ENCODE data around the gene FOCAD.

DNA sequence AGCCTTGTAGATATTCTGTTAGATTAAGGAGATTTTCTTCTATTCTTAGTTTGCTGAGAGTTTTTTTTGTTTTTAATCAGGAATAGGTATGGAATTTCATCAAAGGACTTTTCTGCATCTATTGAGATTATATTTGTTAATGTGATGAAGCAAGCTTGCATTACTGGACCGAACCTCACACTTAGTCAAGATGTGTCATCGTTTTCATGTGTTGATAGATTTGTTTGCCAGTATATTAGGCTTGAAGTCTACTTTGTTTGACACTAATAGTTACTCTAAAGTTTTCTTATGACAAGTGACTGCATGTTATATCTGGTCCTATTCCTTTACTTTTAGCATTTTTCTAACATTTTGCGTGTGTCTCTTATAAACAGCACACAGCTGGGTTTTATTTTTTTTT lies 359.8 kb downstream of the FOCAD start:
- no peak for TF ChIP-seq ZFP3 (CRISPR knock-in tag; IDR thresholded peaks at IDR 0.05)
- TF ChIP-seq ARNTL (CRISPR knock-in tag; IDR thresholded peaks at IDR 0.05; ENCODE audit: borderline replicate concordance, low read depth) = no peak
- TF ChIP-seq ESRRG (CRISPR knock-in tag; IDR thresholded peaks at IDR 0.05) = no peak
- TF ChIP-seq TOX (CRISPR knock-in tag; IDR thresholded peaks at IDR 0.05; ENCODE audit: borderline replicate concordance) = no peak
- TF ChIP-seq SNAI2 (CRISPR knock-in tag; IDR thresholded peaks at IDR 0.05) = no peak
- TF ChIP-seq BACH2 (CRISPR knock-in tag; IDR thresholded peaks at IDR 0.05; ENCODE audit: borderline replicate concordance) = no peak
- no peak for TF ChIP-seq GLIS3 (CRISPR knock-in tag; IDR thresholded peaks at IDR 0.05)
- TF ChIP-seq ZC3H10 (CRISPR knock-in tag; IDR thresholded peaks at IDR 0.05) = no peak

Measured in SK-N-SH treated with all-trans-retinoic acid at 6 μM for 48 hours (cell line).